HEK293 (cell line): ENCODE measurements around the gene ATP13A2.

ENCODE experiments used
- CTCF ChIP-seq: fragments of 450-650 bp; formaldehyde crosslinking; IDR thresholded peaks from 2 replicates; pipeline ENCODE4 v1.5.1; 2016; ENCODE audit warnings: missing biosample characterization, missing genetic modification characterization
- ZBTB8A ChIP-seq: fragments of 450-650 bp; formaldehyde crosslinking; IDR thresholded peaks from 2 replicates; pipeline ENCODE4 v1.5.1; 2016; ENCODE audit warnings: missing biosample characterization, missing genetic modification characterization
- ZNF16 ChIP-seq: fragments of 450-650 bp; formaldehyde crosslinking; IDR thresholded peaks from 2 replicates; pipeline ENCODE4 v1.5.1; 2016; ENCODE audit warnings: low read depth, missing biosample characterization, missing genetic modification characterization
- ZNF398 ChIP-seq: fragments of 450-650 bp; formaldehyde crosslinking; IDR thresholded peaks from 2 replicates; pipeline ENCODE4 v1.5.1; 2017; ENCODE audit warnings: missing biosample characterization, missing genetic modification characterization
- ZNF530 ChIP-seq: fragments of 450-650 bp; formaldehyde crosslinking; IDR thresholded peaks from 2 replicates; pipeline ENCODE4 v1.5.1; 2016; ENCODE audit warnings: low read depth, missing biosample characterization, missing genetic modification characterization

- TF ChIP-seq ZNF530 (no peak), ZBTB8A (tag by site-specific recombination) (no peak), ZNF398 (tag by site-specific recombination) (no peak), CTCF (no peak), ZNF16 (tag by site-specific recombination) (no peak)
Observed at GRCh38 chr1:16992102-16992501, 19.6 kb downstream of the ATP13A2 start.
